Measurements from ENCODE around the gene CDK13.

The CDK13 gene

GRCh38 chr7:40015790-40016296 is 65.8 kb downstream of the CDK13 start:
- DNase-seq: no peak

- no peak for DNase-seq
These were observed 69.5 kb downstream of the CDK13 start for GRCh38 chr7:40019558-40019957.

GRCh38 chr7:40024048-40024447 is 74.0 kb downstream of the CDK13 start:
- no peak for DNase-seq

GRCh38 chr7:40024841-40025240 is 74.8 kb downstream of the CDK13 start:
- no peak for DNase-seq

GRCh38 chr7:40027545-40027944 is 77.5 kb downstream of the CDK13 start:
- no peak for DNase-seq

- no peak for DNase-seq
These were observed 83.8 kb downstream of the CDK13 start for GRCh38 chr7:40033826-40034225.

- no peak for DNase-seq
These were observed 91.4 kb downstream of the CDK13 start for GRCh38 chr7:40041456-40041855.

- DNase-seq: no peak
These were observed 93.1 kb downstream of the CDK13 start for GRCh38 chr7:40043164-40043563.

GRCh38 chr7:40047661-40048060 is 97.6 kb downstream of the CDK13 start:
- DNase-seq: no peak

GRCh38 chr7:40057292-40057691 is 107.2 kb downstream of the CDK13 start:
- DNase-seq: no peak

GRCh38 chr7:40058026-40058425 is 108.0 kb downstream of the CDK13 start:
- no peak for DNase-seq

GRCh38 chr7:40058636-40059035 is 108.6 kb downstream of the CDK13 start:
- no peak for DNase-seq

GRCh38 chr7:40059057-40059456 is 109.0 kb downstream of the CDK13 start:
- DNase-seq: no peak

GRCh38 chr7:40072268-40072667 is 122.2 kb downstream of the CDK13 start:
- DNase-seq: no peak

- DNase-seq: no peak
These were observed 123.2 kb downstream of the CDK13 start for GRCh38 chr7:40073239-40073638.

GRCh38 chr7:40077849-40078248 is 127.8 kb downstream of the CDK13 start:
- DNase-seq: no peak

- DNase-seq: no peak
These were observed 142.1 kb downstream of the CDK13 start for GRCh38 chr7:40092182-40092581.

GRCh38 chr7:40093631-40094350 is 143.7 kb downstream of the CDK13 start:
- DNase-seq: no peak

- DNase-seq: no peak
These were observed 145.2 kb downstream of the CDK13 start for GRCh38 chr7:40095230-40095629.

- DNase-seq: no peak
These were observed 145.8 kb downstream of the CDK13 start for GRCh38 chr7:40095695-40096327.

- DNase-seq: no peak
These were observed 147.7 kb downstream of the CDK13 start for GRCh38 chr7:40097728-40098127.

GRCh38 chr7:40098810-40099209 is 148.8 kb downstream of the CDK13 start:
- DNase-seq: no peak

GRCh38 chr7:40099837-40100236 is 149.8 kb downstream of the CDK13 start:
- DNase-seq: no peak

- DNase-seq: no peak
These were observed 151.1 kb downstream of the CDK13 start for GRCh38 chr7:40101201-40101600.

GRCh38 chr7:40102897-40103296 is 152.8 kb downstream of the CDK13 start:
- no peak for DNase-seq

All from GOT3 (cell line).